ENCODE results near the gene PTPRM. TPM values are rescaled to one million over a fixed set of nuclear protein-coding genes. Genes with fewer than 3 reads are reported as not detected.
A peak's percentile ranks its signal among the peaks of the same experiment; 100 is the strongest.

PTPRM gene
- total RNA-seq, 1 experiment from 2014 or later: 11.1 TPM

DNA sequence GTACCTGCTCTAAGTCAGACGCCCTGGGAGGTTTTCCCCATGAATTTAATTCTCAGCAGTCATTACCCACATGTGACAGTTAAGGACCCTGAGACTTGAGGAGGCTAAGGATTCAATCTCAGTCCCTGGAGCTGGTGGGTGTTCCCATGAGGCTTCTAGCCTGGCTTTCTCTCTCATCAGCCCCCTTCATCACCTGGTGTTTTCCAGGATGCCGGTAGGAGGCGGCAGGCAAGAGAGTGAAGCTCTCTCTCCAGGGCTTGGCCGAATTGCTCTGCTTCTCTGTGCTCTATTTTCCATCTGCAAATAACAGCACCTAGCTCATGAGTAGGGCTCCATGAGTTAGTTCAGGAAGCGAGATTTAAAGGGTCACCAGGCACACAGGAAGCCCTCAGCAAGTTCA, 241.9 kb downstream of the PTPRM start:
- peaks cover 10% of the 10 kb centered on the region for H3K9me3 Mint-ChIP-seq

More for the DNA sequence above, 241.9 kb downstream of the PTPRM start:
- TF ChIP-seq ZNF138 (CRISPR knock-in tag; conservative IDR thresholded peaks at IDR 0.05) (no peak), ZNF121 (CRISPR knock-in tag; IDR thresholded peaks at IDR 0.05) (no peak), RELA (CRISPR knock-in tag; IDR thresholded peaks at IDR 0.05; ENCODE audit: borderline replicate concordance) (no peak), ETV6 (CRISPR knock-in tag; IDR thresholded peaks at IDR 0.05) (no peak), MXD4 (CRISPR knock-in tag; IDR thresholded peaks at IDR 0.05; ENCODE audit: borderline replicate concordance) (no peak), ZNF232 (CRISPR knock-in tag; IDR thresholded peaks at IDR 0.05) (no peak), ATF1 (CRISPR knock-in tag; IDR thresholded peaks at IDR 0.05) (no peak), ZNF219 (CRISPR knock-in tag; IDR thresholded peaks at IDR 0.05; ENCODE audit: borderline replicate concordance) (no peak), NFATC4 (CRISPR knock-in tag; IDR thresholded peaks at IDR 0.05) (no peak), SMAD3 (CRISPR knock-in tag; IDR thresholded peaks at IDR 0.05; ENCODE audit: borderline replicate concordance) (no peak)
- TF ChIP-seq, protein P1, sequence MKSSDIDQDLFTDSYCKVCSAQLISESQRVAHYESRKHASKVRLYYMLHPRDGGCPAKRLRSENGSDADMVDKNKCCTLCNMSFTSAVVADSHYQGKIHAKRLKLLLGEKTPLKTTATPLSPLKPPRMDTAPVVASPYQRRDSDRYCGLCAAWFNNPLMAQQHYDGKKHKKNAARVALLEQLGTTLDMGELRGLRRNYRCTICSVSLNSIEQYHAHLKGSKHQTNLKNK (CRISPR knock-in tag; IDR thresholded peaks at IDR 0.05): no peak
- TF ChIP-seq, protein P2, sequence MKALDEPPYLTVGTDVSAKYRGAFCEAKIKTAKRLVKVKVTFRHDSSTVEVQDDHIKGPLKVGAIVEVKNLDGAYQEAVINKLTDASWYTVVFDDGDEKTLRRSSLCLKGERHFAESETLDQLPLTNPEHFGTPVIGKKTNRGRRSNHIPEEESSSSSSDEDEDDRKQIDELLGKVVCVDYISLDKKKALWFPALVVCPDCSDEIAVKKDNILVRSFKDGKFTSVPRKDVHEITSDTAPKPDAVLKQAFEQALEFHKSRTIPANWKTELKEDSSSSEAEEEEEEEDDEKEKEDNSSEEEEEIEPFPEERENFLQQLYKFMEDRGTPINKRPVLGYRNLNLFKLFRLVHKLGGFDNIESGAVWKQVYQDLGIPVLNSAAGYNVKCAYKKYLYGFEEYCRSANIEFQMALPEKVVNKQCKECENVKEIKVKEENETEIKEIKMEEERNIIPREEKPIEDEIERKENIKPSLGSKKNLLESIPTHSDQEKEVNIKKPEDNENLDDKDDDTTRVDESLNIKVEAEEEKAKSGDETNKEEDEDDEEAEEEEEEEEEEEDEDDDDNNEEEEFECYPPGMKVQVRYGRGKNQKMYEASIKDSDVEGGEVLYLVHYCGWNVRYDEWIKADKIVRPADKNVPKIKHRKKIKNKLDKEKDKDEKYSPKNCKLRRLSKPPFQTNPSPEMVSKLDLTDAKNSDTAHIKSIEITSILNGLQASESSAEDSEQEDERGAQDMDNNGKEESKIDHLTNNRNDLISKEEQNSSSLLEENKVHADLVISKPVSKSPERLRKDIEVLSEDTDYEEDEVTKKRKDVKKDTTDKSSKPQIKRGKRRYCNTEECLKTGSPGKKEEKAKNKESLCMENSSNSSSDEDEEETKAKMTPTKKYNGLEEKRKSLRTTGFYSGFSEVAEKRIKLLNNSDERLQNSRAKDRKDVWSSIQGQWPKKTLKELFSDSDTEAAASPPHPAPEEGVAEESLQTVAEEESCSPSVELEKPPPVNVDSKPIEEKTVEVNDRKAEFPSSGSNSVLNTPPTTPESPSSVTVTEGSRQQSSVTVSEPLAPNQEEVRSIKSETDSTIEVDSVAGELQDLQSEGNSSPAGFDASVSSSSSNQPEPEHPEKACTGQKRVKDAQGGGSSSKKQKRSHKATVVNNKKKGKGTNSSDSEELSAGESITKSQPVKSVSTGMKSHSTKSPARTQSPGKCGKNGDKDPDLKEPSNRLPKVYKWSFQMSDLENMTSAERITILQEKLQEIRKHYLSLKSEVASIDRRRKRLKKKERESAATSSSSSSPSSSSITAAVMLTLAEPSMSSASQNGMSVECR (CRISPR knock-in tag; IDR thresholded peaks at IDR 0.05; ENCODE audit: borderline replicate concordance): no peak
- TF ChIP-seq, protein P3, sequence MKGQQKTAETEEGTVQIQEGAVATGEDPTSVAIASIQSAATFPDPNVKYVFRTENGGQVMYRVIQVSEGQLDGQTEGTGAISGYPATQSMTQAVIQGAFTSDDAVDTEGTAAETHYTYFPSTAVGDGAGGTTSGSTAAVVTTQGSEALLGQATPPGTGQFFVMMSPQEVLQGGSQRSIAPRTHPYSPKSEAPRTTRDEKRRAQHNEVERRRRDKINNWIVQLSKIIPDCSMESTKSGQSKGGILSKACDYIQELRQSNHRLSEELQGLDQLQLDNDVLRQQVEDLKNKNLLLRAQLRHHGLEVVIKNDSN (CRISPR knock-in tag; IDR thresholded peaks at IDR 0.05): no peak
- TF ChIP-seq, protein P4, sequence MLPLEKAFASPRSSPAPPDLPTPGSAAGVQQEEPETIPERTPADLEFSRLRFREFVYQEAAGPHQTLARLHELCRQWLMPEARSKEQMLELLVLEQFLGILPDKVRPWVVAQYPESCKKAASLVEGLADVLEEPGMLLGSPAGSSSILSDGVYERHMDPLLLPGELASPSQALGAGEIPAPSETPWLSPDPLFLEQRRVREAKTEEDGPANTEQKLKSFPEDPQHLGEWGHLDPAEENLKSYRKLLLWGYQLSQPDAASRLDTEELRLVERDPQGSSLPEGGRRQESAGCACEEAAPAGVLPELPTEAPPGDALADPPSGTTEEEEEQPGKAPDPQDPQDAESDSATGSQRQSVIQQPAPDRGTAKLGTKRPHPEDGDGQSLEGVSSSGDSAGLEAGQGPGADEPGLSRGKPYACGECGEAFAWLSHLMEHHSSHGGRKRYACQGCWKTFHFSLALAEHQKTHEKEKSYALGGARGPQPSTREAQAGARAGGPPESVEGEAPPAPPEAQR (CRISPR knock-in tag; IDR thresholded peaks at IDR 0.05): no peak
- TF ChIP-seq, protein P5, sequence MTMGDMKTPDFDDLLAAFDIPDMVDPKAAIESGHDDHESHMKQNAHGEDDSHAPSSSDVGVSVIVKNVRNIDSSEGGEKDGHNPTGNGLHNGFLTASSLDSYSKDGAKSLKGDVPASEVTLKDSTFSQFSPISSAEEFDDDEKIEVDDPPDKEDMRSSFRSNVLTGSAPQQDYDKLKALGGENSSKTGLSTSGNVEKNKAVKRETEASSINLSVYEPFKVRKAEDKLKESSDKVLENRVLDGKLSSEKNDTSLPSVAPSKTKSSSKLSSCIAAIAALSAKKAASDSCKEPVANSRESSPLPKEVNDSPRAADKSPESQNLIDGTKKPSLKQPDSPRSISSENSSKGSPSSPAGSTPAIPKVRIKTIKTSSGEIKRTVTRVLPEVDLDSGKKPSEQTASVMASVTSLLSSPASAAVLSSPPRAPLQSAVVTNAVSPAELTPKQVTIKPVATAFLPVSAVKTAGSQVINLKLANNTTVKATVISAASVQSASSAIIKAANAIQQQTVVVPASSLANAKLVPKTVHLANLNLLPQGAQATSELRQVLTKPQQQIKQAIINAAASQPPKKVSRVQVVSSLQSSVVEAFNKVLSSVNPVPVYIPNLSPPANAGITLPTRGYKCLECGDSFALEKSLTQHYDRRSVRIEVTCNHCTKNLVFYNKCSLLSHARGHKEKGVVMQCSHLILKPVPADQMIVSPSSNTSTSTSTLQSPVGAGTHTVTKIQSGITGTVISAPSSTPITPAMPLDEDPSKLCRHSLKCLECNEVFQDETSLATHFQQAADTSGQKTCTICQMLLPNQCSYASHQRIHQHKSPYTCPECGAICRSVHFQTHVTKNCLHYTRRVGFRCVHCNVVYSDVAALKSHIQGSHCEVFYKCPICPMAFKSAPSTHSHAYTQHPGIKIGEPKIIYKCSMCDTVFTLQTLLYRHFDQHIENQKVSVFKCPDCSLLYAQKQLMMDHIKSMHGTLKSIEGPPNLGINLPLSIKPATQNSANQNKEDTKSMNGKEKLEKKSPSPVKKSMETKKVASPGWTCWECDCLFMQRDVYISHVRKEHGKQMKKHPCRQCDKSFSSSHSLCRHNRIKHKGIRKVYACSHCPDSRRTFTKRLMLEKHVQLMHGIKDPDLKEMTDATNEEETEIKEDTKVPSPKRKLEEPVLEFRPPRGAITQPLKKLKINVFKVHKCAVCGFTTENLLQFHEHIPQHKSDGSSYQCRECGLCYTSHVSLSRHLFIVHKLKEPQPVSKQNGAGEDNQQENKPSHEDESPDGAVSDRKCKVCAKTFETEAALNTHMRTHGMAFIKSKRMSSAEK (CRISPR knock-in tag; IDR thresholded peaks at IDR 0.05; ENCODE audit: borderline replicate concordance): no peak
- TF ChIP-seq, protein P6, sequence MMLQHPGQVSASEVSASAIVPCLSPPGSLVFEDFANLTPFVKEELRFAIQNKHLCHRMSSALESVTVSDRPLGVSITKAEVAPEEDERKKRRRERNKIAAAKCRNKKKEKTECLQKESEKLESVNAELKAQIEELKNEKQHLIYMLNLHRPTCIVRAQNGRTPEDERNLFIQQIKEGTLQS (CRISPR knock-in tag; conservative IDR thresholded peaks at IDR 0.05): no peak
- no peaks in the 10 kb centered on the region; the same call in 1 of the 2 replicates for H3K27me3 Mint-ChIP-seq (ENCODE audit: low read depth)
- ATAC-seq (peak; percentile 67), DNase-seq (ENCODE audit: low spot score) (no peak)
- no peak overlapping the region for H3K27ac Mint-ChIP-seq
- H3K36me3 Mint-ChIP-seq: peaks cover 6% of the 10 kb centered on the region
- CTCF ChIA-PET: interaction anchor here (0.7 to 2.3 kb wide), 12 partner anchors 9 to 670 kb away, joined by 3 to 13 read pairs (median 4); no protein-coding TSS in a partner anchor
- POLR2A ChIA-PET: no interaction called here
- peaks cover 25% of the 10 kb centered on the region for H3K4me1 Mint-ChIP-seq
- H3K4me3 Mint-ChIP-seq: no peak overlapping the region
